ENCODE results near the gene CES3.

The CES3 gene

DNA sequence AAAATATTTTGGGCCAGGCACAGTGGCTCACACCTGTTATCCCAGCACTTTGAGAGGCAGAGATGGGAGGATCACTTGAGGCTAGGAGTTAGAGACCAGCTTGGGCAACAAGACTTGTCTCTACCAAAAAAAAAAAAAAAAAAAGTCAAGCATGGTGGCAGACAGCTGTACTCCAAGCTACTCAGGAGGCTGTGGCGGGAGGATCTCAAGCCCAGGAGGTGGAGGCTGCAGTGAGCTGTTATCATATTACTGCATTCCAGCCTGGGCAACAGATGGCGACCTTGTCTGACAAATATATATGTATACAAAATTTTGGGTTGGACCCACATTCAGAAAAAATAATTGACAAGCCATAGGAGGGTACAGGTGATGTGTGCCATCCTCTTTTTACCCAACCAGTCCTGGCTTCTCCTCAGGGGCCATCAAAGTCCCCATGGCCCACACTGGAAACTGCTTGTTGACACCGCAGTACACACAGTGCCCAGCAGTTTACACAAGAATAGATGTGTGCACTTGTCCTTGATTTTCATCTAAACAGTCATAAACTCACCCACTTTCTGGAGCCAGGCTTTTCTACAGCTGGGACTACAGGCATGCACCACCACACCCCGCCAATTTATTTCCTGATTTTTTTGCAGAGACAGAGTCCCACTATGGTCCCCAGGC, 24.0 kb upstream of the CES3 start:
- no peak overlapping the region for H3K4me3 ChIP-seq (ENCODE audit: control insufficient read depth, low read depth, low read length)
- TF ChIP-seq, protein P1, sequence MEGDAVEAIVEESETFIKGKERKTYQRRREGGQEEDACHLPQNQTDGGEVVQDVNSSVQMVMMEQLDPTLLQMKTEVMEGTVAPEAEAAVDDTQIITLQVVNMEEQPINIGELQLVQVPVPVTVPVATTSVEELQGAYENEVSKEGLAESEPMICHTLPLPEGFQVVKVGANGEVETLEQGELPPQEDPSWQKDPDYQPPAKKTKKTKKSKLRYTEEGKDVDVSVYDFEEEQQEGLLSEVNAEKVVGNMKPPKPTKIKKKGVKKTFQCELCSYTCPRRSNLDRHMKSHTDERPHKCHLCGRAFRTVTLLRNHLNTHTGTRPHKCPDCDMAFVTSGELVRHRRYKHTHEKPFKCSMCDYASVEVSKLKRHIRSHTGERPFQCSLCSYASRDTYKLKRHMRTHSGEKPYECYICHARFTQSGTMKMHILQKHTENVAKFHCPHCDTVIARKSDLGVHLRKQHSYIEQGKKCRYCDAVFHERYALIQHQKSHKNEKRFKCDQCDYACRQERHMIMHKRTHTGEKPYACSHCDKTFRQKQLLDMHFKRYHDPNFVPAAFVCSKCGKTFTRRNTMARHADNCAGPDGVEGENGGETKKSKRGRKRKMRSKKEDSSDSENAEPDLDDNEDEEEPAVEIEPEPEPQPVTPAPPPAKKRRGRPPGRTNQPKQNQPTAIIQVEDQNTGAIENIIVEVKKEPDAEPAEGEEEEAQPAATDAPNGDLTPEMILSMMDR (IDR thresholded peaks at IDR 0.05; ENCODE audit: control insufficient read depth, insufficient read depth, low read depth, low read length, missing control alignments): no peak
- DNase-seq (ENCODE audit: low read depth): no peak

DNA sequence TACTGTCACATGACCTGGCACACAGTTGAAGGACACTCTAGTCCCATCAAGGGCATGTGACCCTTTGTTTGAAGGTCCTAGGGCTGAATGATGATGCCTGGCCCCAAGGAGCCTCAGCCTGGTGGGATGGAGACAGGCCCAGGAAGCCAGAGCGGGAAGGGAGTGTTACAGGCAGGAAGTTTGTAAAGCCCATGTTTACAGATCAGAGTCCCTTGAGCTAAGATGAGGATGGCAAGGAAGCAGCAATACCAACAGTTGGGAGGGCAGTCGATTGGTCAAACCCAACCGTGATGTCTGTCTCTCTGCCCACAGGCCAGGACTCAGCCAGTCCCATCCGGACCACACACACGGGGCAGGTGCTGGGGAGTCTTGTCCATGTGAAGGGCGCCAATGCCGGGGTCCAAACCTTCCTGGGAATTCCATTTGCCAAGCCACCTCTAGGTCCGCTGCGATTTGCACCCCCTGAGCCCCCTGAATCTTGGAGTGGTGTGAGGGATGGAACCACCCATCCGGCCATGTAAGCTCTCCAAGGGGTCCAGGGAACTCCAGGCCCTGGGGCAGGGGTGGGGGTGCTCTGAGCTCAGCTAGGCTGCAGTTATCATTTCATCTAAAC, 23.2 kb upstream of the CES3 start:
- DNase-seq (ENCODE audit: low read depth): no peak
- TF ChIP-seq, protein P1 (IDR thresholded peaks at IDR 0.05; ENCODE audit: control insufficient read depth, insufficient read depth, low read depth, low read length, missing control alignments): no peak
- H3K4me3 ChIP-seq (ENCODE audit: control insufficient read depth, low read depth, low read length): no peak overlapping the region

GRCh38 chr16:66939366-66939765, 21.7 kb upstream of the CES3 start:
- no peak for DNase-seq (ENCODE audit: low read depth)
- TF ChIP-seq, protein P1 (IDR thresholded peaks at IDR 0.05; ENCODE audit: control insufficient read depth, insufficient read depth, low read depth, low read length, missing control alignments): no peak
- H3K4me3 ChIP-seq (ENCODE audit: control insufficient read depth, low read depth, low read length): no peak overlapping the region

- no peak overlapping the region for H3K4me3 ChIP-seq (ENCODE audit: control insufficient read depth, low read depth, low read length)
- TF ChIP-seq, protein P1 (IDR thresholded peaks at IDR 0.05; ENCODE audit: control insufficient read depth, insufficient read depth, low read depth, low read length, missing control alignments): no peak
- no peak for DNase-seq (ENCODE audit: low read depth)
These were observed 20.8 kb upstream of the CES3 start for GRCh38 chr16:66940236-66940635.

DNA sequence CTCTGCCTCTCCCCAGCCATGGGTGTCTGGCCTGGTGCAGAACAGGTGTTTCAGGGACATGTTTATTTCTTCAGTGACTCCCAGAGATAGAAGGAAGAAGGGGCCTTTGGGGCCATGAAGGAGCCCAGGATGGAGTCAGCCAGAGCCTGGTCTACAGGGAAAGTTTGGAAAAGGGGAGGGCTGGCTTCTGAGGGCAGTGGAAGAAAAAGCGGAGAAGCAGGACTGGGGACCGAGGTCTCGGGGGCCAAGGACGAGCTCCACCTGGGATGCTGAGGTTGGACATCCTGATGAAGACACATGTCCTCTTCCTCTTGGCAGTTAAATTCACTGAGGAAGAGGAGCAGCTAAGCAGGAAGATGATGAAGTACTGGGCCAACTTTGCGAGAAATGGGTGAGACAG, 18.1 kb upstream of the CES3 start:
- DNase-seq (ENCODE audit: low read depth): no peak
- no peak overlapping the region for H3K4me3 ChIP-seq (ENCODE audit: control insufficient read depth, low read depth, low read length)
- TF ChIP-seq, protein P1 (IDR thresholded peaks at IDR 0.05; ENCODE audit: control insufficient read depth, insufficient read depth, low read depth, low read length, missing control alignments): no peak

DNA sequence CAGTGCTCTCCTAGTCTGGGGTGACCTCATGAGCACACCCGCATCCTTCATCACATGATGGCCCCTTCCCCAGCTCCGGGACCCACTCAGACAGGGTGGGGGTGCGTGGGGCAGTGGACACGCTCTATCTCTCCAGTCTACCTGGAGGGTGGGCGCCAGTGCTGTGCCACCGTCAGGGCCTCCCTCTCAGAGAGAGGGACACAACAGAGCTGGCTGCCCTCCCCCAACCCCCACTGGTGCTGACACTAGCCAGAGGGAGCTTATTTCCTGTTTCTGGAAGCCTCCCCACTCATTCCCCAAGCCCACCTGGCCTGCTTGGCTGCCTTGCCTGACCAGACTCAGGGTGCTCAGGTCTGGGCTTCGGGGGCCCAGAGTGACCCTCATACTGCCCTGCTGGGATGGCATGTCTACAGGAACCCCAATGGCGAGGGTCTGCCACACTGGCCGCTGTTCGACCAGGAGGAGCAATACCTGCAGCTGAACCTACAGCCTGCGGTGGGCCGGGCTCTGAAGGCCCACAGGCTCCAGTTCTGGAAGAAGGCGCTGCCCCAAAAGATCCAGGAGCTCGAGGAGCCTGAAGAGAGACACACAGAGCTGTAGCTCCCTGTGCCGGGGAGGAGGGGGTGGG, 17.5 kb upstream of the CES3 start:
- H3K4me3 ChIP-seq (ENCODE audit: control insufficient read depth, low read depth, low read length): no peak overlapping the region
- TF ChIP-seq, protein P1 (IDR thresholded peaks at IDR 0.05; ENCODE audit: control insufficient read depth, insufficient read depth, low read depth, low read length, missing control alignments): no peak
- DNase-seq (ENCODE audit: low read depth): no peak
